HG02759 (cell line): ENCODE results near the gene ADCY3.
A peak's percentile ranks its signal among the peaks of the same experiment; 100 is the strongest.

Source experiments
- ATAC-seq: cut with Tn5 transposase; IDR thresholded peaks from one replicate; pipeline ENCODE4 v1.9.1; 2021; ENCODE audit warnings: mild to moderate bottlenecking, moderate library complexity; ENCODE audit not compliant: unreplicated experiment

The ADCY3 gene

DNA sequence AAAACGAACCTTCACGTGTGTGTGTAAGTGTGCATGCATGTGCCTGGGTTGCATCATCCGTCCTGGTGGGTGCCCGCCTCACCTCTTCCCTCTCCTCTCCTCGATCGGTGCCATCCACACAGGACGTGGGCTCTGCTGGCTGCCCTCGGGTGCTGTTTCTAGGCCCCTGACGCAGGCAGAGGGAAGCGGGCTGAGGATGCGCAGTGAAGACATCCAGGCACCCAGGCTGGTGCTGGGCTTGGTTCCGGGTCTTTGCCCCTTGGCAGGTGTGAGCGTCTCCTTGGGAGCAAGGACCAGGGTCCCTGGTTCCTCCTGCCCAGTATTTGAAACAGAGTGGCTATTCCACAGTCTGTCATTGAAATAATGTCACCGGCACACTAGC is 6.2 kb upstream of the ADCY3 start:
- ATAC-seq = no peak

GRCh38 chr2:24925815-24926214 is 5.8 kb upstream of the ADCY3 start:
- no peak for ATAC-seq

- no peak for ATAC-seq
These were observed 4.7 kb upstream of the ADCY3 start for GRCh38 chr2:24924732-24925131.

DNA sequence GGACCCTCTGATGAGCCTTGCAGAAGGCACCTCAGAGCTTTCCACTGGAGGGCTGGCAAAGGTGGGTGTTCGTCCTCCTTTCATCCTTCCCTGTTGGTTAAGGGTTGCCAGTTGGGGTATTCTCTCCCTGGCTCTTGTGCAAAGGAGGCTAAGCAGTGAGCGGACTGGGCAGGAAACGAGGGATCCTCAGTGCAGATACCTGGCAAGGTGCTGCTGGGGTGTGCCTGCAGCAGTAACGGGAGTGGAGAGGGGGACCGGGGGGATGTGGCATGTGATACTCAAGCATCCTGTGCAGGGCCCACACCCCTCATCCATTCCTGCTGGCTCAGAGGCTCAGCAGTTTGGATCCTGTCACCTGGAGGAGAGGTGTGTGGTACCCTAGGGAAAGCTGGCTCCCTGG is 4.2 kb upstream of the ADCY3 start:
- no peak for ATAC-seq

DNA sequence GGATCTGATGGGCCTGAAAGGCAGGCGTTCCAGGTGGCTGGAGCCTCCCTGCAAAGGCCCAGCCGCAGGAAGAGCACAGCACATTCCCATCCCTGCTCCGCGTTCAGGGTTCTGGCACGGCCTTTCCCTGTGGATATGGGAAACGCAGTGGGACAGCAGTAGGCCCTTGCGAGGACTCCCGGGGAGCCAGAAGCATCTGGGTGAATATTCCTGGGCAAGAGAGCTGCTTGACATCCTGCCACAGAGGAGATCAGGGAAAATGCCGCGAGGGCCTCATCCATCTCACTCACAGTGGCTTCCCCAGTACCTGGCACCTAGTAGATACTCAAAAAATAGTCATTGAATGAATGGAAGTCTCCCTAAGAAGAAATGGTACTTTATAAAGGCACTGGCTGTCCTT is 3.1 kb upstream of the ADCY3 start:
- ATAC-seq = no peak

DNA sequence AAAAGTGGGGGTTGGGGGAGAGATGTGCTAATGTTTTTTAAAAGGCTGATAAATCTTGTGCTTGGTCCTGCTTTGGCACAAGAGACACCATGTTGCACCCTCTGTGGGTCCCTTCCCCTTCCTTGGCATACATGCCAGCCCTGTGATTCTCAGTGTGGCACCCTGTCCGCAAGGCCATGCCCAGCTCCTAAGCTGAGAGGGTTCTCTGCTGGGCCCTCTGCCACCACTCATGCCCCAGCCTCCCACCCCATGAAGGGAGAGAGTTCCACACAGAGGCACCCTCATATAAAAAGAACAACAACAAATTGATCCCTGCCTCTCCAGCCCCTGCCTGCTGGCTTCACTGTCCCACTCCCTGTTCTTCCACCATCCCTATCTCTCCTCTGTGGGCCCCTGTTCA is 2.5 kb upstream of the ADCY3 start:
- no peak for ATAC-seq

GRCh38 chr2:24920809-24921441 is 888 bp upstream of the ADCY3 start:
- no peak for ATAC-seq

- ATAC-seq = peak; percentile 37
These were observed 435 bp downstream of the ADCY3 start for GRCh38 chr2:24919506-24920097.

DNA sequence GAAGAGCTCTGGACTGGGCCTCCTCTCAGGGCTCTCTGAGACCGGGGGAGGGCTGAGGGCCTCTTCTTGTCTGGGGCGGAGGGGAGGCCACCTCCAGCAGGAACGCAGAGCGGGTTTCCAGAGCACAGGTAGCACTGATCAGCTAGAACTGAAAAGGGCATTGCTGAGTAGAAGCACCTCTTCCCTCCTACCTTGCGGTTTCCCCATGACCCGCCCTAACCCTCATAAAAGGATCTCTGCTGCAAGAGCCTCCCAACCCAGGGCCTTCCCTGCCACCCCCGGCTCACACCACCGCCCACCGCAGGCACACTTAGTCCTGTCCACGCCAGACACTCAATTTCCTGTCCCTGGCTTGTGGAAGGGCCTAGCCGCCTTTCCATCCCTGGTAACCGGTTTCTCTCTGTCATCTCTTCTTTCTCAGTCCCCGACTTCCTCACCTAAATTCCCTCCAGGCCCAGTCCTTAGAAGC is 966 bp downstream of the ADCY3 start:
- no peak for ATAC-seq

- ATAC-seq = no peak
These were observed 1.6 kb downstream of the ADCY3 start for GRCh38 chr2:24918326-24919036.

DNA sequence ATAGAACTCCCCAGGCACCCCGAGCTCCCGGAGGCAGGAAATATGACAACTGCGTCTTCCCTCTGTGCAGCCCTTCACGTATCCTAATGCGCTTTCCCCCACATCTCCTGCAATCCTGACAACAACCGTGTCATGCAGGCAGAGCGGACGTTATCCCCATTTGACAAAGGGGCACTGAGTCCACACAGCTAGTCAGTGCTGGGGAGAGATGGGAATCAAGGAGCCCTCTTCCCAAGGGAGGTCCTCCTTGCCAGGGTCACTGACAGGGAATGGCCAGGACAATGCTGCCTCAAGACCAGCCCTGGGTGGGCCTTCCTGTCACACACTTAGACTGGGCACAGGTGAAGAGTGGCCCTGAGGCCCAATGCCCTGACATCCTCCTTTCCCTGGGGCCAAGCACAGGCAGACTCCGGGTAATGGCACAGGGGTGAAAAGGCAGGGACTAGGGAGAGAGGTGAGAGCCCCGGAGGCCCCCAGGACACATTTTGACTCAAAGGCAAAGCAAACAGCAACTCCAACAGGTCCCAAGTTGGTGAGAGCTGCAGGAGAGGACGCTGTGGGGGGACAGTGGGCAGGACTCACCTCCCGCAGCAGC is 2.2 kb downstream of the ADCY3 start:
- no peak for ATAC-seq

DNA sequence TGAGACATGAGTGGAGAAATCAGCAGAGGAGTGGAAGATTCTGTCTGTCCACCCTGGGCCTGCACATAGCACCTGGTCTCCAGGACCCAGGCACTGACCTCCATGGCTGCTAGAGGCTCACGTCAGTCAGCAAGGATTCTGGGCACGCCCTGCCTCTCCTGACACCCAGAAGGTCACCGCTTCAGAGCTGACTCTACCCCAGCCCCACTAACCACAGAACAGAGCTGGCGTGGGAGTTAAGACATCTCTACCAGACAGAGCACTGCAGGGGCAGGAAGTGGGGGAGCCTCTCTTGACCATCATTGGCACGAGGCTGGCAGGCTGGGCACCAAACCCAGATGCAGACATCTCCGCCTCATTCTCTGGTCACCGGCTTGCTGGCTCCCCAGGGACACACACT is 3.0 kb downstream of the ADCY3 start:
- peak; percentile 39 for ATAC-seq

DNA sequence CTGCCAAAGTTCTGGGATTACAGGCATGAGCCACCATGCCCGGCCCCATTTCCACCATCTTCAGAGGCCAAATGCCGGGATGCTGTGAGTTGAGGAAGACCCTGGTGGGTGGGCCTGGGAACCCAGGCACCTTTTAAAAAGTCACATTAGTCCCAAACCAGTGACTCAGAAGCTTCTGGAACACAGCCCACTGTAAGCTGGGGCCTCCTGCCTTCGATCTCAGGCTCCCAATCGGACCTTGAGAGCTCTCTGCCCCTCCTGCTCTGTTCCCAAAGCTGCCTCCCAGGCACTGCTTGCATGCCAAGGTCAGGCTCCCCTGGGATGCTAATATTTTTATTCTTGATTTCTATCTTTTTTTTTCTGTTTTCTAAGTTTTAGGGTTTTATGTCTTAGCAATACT is 4.2 kb downstream of the ADCY3 start:
- no peak for ATAC-seq

DNA sequence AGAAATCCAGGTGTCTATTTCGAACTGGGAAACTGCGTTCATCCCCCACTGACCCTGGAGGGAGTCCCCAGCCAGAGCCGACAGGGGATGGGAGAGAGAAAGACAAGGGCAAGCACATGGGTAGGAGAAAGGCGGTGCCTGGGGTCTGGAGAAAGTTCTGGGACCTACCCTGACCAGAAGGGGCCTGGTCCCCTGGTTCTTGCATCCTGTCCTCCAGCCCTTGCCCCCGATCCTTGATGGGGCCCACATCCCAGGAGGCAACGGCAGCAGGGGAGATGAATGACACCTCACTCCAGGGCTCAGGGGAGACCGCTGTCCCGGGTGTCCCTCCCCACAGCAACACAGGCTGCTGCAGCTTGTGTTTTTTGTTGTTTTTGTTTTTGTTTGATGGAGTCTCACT is 4.9 kb downstream of the ADCY3 start:
- no peak for ATAC-seq

GRCh38 chr2:24914713-24915112 is 5.3 kb downstream of the ADCY3 start:
- ATAC-seq = no peak

GRCh38 chr2:24913911-24914310 is 6.1 kb downstream of the ADCY3 start:
- no peak for ATAC-seq

GRCh38 chr2:24912986-24913385 is 7.1 kb downstream of the ADCY3 start:
- no peak for ATAC-seq

DNA sequence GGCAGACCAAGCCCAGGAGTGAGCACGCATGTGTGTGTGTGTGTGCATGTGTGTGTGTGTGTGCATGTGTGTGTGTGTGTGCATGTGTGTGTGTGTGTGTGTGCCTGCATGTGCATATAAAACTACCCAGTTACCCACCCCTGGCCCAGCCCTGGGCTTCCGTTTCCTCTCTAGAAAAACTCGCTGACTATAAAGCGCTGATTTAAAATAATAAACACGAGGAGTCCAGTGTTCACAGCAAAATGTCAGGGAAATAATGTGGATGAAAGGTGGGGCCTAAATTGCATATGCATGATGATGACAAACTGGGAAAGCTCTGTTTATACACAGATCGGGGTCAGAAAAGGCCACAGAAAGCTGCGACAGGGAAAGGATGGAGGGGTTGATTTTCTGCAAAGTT is 7.5 kb downstream of the ADCY3 start:
- ATAC-seq = no peak

DNA sequence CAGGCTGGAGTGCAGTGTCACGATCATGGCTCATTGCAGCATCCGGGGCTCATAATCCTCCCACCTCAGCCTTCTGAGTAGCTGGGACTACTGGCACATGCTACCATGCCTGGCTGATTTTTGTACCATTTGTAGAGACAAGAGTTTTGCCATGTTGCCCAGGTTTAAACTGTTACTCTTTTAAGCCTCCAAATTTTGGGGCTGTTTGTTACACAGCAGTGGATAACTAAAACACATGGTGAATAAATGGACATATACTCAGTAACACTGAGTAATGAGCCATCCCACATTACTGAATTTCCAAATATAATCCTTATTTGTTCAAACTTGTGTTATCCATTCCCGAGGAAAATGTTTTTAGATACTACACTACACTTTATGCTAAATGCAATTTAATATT is 9.8 kb downstream of the ADCY3 start:
- ATAC-seq = no peak

DNA sequence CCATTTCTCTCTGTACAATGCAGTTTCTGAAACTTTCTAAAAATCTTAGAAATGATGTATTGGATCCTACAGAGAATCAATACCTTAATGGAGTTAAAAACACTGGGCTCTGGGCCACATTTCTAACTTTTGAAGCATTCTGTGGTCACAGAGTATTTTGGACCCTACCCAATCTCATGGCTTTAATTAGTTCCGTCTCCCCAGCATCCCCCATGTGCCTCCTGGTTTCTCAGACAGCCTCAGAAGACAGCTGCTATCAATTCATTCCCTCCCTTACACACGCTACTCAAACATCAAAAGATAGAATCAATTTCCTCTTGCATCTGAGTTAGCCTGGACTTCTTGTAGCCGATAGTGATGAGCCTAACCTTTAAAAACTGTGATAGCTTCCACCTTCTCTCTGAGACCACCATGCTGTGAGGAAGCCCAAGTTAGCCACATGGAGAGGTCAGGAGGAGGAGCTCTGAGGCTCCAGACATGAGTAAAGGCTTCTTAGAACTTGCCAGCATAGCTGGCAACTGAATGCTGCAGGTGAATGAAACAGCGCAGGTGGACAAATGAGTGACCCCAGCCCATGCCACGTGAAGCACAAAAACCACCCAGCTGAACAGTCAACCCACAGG is 10.4 kb downstream of the ADCY3 start:
- ATAC-seq = no peak

DNA sequence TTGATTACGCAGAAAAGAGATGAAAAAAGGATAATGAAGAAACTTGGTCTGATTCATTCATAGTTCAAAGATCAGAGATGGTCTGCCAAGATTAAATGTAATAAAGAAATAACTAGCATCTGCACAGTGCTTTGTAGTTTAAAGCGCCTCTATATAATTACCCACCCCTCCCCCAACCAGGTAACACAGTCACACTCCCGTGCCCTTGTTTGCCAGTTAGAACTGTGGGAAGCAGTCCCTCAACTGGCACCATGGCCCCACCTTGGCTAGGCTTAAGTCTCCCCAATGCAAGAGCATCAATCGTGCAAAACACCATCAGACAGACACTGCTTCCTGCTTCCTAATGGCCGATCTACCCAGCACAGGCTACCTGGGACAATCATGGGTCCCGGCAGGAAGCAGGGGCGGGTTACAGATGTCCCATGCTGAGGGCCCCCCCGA is 11.6 kb downstream of the ADCY3 start:
- no peak for ATAC-seq

GRCh38 chr2:24907116-24907515 is 12.9 kb downstream of the ADCY3 start:
- ATAC-seq = no peak
